ENCODE results near the gene REG3A.

Gene REG3A

GRCh38 chr2:79120194-79120713 lies 39.3 kb downstream of the REG3A start, which contains the start of gene REG1A:
TSS of gene REG1A (plus strand) at chr2:79120488. CDS start at chr2:79120862, 374 bp downstream.
- H3K4me3 ChIP-seq (replicated peaks; ENCODE audit: low read depth, low read length) = no peak within 1 kb of the TSS
- no peaks in the 10 kb centered on the region for H3K27me3 ChIP-seq (replicated peaks; ENCODE audit: control insufficient read depth, insufficient read depth, low read length)
- H3K36me3 ChIP-seq (ENCODE audit: control insufficient read depth, insufficient read depth, low read length) = no peaks in the 10 kb centered on the region
- DNase-seq (ENCODE audit: extremely low read depth, insufficient read length) = no peak
- no peak for TF ChIP-seq CTCF (IDR thresholded peaks at IDR 0.05; ENCODE audit: insufficient read depth, low read length, poor library complexity, severe bottlenecking)

- no peak for DNase-seq (ENCODE audit: extremely low read depth, insufficient read length)
- TF ChIP-seq CTCF (IDR thresholded peaks at IDR 0.05; ENCODE audit: insufficient read depth, low read length, poor library complexity, severe bottlenecking) = no peak
- Histone ChIP-seq H3K36me3 (ENCODE audit: control insufficient read depth, insufficient read depth, low read length) (no peaks in the 10 kb centered on the region), H3K4me3 (replicated peaks; ENCODE audit: low read depth, low read length) (no peak overlapping the region), H3K27me3 (replicated peaks; ENCODE audit: control insufficient read depth, insufficient read depth, low read length) (no peaks in the 10 kb centered on the region)
These were observed 42.3 kb downstream of the REG3A start for GRCh38 chr2:79116997-79117928.

GRCh38 chr2:79114797-79115494 lies 44.6 kb downstream of the REG3A start:
- Histone ChIP-seq H3K4me3 (replicated peaks; ENCODE audit: low read depth, low read length) (no peak overlapping the region), H3K27me3 (replicated peaks; ENCODE audit: control insufficient read depth, insufficient read depth, low read length) (no peaks in the 10 kb centered on the region), H3K36me3 (ENCODE audit: control insufficient read depth, insufficient read depth, low read length) (no peaks in the 10 kb centered on the region)
- TF ChIP-seq CTCF (IDR thresholded peaks at IDR 0.05; ENCODE audit: insufficient read depth, low read length, poor library complexity, severe bottlenecking) = no peak
- no peak for DNase-seq (ENCODE audit: extremely low read depth, insufficient read length)

GRCh38 chr2:79112269-79112668 lies 47.3 kb downstream of the REG3A start:
- no peaks in the 10 kb centered on the region for H3K36me3 ChIP-seq (ENCODE audit: control insufficient read depth, insufficient read depth, low read length)
- no peaks in the 10 kb centered on the region for H3K27me3 ChIP-seq (replicated peaks; ENCODE audit: control insufficient read depth, insufficient read depth, low read length)
- H3K4me3 ChIP-seq (replicated peaks; ENCODE audit: low read depth, low read length) = no peak overlapping the region
- TF ChIP-seq CTCF (IDR thresholded peaks at IDR 0.05; ENCODE audit: insufficient read depth, low read length, poor library complexity, severe bottlenecking) = no peak
- DNase-seq (ENCODE audit: extremely low read depth, insufficient read length) = no peak

Measured in GM06990 (cell line).